NCI-H2227 (cell line): ENCODE results near the gene TBC1D5.
"Not testable (repeated sequence)": the region's sequence is repeated elsewhere in the genome, so short reads cannot be mapped to it uniquely, and the experiment has no call there.

Source experiments
- DNase-seq: peaks from one replicate; lab custom pipeline; 2025; ENCODE audit not compliant: unreplicated experiment; lab: John Stamatoyannopoulos, UW

The TBC1D5 gene

DNA sequence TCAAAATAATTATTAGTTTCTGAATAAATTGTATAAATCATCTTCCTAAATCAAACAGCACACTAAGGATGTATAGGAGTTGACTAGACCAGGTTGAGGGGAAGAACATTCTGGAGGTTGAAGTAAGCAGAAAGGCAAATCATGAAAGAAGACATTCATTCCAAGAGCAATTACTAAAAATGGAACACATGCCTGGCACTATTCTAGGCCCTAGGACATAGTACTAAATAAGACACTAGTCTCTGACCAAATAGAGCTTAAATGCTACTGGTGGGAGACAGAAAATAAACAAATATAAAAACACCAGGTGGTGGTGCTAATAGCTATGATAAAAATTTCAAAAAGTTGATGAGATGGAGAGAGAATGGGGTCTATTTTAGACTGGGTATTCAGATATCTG lies 190.1 kb downstream of the TBC1D5 start:
- DNase-seq = no peak

DNA sequence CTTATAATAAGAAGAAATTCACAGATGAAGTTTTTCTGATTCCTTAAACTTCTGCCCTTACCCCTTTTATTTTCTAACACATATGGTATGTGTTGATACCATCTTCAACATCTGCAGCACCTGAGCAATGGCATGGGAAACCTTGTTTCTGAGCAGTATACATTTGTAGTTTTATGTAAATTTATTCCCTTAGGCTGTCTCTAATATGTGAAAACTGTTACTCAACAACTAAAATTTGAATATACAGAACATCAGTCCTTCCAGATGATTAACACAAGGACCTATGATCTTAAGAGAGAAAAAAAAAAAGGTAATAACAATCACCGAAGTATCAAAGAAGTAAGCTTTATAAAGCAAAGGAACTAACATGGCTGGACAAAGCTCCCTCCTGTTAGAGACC lies 190.5 kb downstream of the TBC1D5 start:
- no peak for DNase-seq

DNA sequence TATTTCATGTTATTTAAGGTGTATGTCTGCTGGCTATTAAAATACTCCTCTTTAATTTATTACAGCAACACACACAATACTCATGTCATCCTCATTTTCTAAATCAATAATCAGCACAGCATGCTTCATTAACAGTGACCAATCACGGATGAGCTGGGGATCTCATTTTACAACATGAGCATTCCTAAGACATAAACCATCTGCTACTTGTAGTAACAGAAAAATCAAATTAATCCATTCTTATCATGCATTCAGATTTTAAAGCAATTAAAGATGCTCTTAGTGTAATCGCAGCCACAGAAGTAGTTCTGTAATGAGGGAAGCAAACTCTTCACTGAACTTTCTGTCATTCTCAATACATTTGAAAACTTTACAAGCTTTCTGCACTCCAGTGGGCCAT lies 191.1 kb downstream of the TBC1D5 start:
- DNase-seq = no peak

DNA sequence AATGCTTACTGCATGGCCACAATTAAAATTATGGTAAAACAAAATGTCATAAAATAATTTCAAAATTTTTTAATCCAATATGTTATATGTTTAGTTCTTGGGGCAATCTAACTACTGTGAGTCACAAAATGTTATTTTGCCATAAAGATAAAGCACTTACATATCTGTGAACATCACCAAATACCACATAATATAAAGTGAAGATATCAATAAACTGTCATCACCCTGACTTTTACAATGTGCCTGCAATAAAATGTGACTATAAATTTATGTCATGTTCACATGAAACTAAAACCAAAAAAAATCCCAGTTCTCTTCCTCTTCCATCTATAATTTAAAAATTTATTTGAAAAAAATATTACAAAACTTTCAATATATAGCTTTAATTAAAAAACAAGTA lies 191.8 kb downstream of the TBC1D5 start:
- no peak for DNase-seq

DNA sequence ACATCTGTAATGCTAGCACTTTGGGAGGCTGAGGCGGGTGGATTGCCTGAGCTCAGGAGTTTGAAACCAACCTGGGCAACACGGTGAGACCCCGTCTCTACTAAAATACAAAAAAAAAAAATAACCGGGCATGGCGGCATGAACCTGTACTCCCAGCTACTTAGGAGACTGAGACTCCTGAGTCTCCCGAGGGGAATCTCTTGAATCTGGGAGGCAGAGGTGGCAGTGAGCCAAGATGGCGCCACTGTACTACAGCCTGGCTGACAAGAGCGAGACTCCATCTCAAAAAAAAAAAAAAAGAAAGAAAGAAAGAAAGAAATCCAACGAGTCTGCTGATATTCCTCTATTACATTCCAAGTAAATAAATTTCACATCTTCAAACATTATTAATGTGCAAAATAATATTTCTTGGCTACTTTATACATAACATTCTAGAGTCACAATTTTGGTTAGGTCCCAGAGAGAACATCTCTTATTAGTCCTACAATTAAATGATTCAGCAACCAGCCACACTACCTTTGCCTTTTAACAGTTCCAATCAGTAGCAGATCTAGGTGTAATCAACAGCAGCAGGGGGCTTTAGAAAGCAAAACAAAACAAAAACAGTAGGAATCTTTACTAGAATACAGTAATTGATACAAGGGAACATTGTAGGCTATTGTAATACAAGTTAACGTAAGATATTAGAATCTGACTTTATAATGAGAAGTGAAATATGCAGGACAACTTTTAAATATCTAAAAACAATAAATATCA lies 195.8 kb downstream of the TBC1D5 start:
- DNase-seq = peak; percentile 50

DNA sequence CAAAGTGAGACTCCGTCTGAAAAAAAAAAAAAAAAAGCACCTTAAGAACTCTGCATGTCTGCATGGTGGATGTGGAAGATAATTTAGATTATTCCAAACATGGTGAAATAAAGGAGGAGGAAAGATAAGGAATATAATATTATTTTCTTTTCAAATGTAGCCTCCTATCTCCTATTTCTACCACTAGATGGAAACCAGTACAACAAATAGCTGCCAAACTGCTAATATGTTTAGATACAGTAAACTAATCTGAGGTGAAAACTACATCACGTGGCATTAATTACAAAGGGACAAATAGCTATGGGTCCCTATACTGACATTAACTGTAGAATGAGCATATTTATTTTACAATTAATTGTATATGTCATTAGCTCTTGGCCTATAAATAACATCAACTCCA lies 197.8 kb downstream of the TBC1D5 start:
- peak; percentile 0 for DNase-seq

DNA sequence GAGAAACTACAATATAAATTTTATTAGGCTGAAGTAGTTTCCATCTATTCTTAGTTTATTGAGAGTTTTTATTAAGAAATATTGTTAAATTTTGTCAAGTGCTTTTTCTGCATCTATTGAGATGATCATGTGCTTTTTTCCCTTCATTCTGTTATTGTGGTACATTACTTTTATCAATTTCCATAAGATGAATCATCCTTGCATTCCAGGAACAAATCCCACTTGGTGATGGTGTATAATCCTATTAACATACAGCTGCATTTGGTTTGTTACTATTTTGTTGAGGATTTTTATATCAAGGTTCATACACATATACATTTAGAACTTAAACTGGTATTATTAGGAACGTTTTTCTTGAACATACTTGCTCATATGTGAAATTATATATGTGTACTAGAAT lies 199.8 kb downstream of the TBC1D5 start:
- DNase-seq = no peak

DNA sequence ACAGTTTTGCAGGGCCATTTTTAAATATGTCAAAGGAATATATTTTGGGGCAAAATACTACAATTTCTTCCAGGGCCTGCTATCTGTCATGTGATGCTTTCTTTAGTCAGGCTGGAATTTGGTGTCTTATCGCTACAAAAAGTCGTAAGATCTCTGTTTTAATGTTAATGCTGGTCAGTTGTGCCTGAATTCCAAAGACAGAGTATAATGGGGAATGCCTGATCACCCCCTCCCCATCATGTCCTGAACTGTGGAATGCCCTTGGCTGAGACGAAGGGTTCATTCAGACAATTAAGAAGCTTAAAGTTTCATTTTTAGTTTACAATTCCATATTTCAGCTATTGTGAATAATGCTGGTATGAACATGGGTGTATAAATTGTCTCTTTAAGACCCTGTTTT lies 203.0 kb downstream of the TBC1D5 start:
- no peak for DNase-seq

DNA sequence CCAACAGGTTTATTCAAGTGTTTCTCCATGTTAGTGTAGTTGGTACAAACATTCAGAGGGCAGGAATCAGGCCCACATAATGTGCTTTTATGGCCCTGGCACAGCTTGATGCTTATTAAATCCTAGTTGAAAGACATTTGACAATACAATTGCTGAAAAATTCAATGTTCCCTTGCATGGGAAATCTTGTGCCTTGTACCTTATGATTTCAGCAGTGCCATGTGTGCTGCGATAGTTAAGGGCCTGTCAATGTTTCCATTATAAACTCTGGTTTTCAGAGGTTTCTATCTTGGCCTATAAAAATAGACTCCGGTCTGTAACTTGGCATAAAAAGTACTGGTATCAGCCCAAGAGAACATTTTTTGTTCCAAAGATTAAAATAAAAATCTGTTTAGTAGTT lies 207.2 kb downstream of the TBC1D5 start:
- DNase-seq = peak; percentile 70

DNA sequence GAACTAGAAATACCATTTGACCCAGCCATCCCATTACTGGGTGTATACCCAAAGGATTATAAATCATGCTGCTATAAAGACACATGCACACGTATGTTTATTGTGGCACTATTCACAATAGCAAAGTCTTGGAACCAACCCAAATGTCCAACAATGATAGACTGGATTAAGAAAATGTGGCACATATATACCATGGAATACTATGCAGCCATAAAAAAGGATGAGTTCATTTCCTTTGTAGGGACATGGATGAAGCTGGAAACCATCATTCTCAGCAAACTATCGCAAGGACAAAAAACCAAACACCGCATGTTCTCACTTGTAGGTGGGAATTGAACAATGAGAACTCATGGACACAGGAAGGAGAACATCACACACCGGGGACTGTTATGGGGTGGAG lies 210.0 kb downstream of the TBC1D5 start:
- not testable (repeated sequence) for DNase-seq

DNA sequence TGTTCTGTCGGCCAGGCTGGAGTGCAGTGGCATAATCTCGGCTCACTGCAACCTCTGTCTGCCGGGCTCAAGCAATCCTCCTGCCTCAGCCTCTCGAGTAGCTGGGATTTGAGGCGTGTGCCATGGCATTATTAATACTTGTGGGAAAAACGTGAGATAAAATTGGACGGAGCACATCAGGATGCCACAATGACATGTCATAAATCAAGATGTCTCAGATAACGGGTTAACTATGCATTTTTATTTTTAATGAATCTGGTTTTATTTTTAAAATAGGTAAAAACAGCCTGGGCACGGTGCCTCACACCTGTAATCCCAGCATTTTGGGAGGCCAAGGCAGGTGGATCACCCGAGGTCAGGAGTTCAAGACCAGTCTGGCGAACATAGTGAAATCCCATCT lies 212.8 kb downstream of the TBC1D5 start:
- no peak for DNase-seq

DNA sequence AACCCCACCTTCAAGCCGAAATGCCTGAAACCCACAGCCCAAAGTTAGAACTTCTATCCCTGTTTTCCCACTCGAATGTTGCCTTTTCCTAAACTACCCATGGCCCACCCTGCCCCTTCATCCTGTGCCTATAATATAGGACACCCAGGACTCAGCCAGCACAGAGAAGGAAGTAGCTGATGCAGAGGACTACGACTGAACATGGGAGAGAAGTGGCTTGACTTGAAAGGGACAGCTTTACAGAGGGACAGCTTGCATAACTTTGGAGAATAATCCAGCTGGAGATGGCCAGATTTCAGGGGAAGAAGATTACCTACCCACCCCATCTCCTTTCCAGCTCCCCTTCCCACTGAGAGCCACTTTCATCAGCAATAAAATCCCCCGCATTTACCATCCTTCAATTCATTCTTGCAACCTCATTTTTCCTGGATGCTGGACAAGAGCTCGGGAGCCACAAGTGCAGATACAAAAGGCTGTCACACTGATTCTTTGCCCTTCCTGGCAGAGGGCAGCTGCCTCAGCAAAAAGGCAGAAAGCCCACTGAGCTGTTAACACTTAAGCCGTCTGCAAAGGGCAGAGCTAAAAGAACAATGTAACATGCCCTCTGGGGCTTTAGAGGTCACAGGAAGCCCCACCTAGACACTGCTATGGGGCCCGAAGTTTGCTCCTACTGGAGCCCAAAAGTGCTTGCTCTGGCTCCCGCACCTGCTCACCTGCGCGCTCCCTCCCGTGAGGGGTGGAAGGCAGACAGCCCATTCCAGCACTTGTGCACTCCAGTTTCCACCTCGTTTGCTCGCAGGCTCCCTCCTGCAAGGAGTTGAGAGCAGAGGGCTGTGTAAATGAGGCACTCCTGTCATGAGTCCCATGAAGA lies 224.0 kb downstream of the TBC1D5 start:
- no peak for DNase-seq

DNA sequence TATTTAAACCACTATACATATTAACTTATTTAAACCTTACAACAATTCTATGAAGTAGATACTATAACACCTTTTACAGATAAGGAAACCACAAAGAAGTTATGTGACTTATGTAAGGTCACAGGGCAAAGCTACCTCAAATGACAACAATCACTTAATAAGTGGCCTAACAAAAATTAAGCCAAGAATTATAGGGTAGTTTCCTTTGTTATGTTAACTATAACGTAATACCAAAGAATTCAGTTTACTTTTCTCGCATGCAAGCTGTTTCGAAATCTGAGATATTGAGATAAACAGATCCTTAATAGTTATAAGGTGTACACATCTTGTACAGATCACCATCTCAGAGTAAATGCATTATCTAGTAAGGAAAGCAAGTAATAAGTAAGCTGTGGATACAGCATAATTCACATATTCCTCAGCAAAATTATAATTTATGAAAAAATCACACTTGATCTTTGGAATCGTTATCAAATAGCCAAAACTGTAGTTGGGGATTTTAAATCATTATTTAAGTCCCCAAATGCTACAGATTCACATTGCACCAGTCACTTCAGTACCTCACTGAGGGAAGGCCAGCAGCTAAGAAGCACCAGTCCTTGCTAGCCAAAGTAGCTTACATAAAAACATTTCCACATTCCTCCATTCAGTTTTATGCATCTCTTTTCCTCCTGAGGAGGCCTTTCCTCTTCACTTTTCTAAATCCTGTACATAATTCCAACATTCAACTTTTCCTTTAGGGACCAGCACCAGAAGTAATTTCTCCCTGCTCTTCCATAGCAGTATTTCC lies 226.8 kb downstream of the TBC1D5 start:
- no peak for DNase-seq

DNA sequence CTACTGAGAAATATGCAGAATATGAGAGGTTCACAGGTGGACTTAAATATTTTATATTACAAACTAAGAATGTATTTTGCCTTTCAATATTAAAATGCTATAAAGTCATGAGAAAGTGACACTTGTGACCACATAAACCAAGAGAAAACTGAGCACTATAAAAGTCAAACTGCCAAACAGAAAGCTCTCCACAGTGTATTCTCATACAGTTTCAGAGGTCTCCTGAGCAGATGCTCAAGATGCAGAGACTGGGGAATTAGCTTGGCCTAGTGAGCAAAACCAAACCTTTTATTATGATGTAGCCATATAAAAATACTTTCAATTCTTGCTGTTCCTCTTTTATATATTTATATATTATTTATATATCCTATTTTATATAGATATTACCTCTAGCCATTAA lies 227.8 kb downstream of the TBC1D5 start:
- no peak for DNase-seq

DNA sequence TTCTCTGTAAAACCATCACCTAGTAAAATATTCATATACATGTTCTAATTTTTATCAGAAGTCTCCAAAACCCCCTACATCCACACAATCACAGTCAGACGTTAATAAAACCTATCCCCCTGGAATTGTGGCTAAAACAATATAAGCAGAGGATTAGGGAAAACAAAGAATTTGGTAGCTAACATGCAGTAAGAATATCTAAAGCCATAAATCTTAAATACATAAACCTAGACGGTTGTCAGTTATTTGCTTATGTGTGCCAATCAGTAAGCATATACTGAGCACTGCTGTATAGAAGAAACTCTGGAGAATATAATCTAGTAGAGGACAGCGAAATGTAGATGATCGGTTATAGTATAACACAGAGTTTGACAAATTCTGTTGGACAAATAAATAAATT lies 232.2 kb downstream of the TBC1D5 start:
- no peak for DNase-seq

DNA sequence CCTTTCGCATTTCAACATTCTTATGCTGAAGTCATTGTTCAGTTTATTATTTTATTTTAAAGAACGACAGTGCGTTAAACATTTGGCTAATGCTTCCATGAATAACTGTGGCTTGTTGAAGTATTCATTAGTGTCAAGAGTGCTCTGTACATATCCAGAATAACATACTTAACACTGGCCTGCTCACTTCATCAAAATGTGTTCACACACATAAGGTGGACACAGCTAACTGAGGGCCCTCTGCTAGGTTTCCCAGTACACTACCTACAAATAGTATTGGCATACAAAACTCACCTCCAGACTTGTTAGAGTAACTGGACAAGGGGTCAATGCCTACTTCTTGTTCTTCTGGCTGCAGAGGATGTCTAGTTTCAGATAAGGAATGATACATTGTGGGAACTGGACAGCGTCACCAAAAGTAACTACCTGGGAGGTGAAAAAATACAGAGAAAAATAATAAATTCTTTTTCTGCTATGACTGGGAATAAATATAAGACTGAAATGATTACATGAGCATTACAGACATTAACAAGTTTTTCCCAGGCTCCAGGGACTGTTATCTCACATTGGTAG lies 234.2 kb downstream of the TBC1D5 start:
- no peak for DNase-seq

DNA sequence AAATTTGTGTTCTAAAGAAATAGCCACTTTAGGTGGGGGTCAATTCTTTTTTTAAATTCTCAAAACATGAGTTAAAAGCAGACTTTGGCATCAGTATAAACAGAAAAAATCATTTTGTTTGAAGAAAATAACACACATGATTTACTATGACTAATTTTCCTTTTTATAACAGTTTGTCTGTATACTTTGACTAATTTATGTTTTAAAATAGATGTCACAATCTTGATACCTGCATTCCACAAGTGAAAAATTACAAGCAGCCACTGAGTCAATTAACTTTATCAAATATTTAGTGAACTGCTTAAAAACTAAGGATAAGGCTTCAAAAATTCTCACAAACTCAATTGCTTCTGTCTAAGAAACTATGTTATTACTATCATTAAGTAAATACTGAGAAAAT lies 235.0 kb downstream of the TBC1D5 start:
- DNase-seq = no peak

DNA sequence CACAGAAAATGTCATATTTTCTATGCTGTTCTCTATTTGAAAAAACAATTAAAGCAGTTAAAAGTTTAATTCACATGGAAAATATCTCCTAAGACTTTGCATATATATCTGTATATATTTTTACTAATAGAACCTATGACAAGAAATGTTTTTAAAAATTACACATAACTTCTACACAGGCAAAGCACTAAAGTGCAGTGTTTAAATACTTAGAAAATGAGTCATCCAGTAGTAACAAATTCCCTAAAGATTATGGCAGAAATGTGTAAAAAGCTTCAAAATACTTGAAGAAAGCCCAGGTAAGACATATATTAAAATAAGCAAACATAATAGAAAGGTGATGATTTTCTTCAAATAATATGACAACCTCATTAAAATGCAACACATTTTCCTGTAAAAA lies 236.6 kb downstream of the TBC1D5 start:
- DNase-seq = no peak

DNA sequence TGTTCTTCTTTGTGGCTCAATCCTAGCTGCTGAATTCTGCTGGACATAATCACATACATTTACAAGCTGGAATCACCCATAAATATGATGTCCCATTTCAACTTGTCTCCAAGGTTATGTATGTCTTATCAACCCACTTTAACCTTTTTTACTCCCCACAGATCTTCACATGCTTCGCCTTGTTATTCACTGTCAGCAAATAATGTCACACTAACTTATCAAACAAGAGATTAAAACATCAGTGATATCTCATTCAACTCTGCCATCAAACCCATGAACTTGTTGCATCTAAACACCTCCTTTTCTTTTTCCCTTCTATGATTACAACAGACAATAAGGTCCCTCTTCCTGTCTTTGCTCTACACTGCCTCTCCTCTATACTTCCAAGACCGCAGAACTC lies 240.7 kb downstream of the TBC1D5 start:
- DNase-seq = no peak

DNA sequence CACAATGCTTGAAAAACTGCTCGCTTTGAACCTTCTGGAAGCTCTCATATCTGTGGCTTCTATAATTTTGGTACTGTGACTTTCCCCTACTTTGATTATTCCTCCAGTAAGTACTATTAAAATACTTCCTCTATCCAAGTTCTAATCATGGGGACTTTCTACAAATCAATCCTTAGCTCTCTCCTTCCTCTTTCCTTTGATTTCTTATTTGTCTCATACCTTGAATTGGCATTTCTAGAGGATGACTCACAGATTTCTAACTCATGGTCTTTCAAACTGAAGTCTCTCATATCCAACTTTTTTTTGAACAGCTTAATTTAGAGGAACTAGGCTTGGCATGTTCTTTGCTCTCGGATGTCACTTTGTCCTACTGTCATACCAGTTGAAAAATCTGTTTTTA lies 241.8 kb downstream of the TBC1D5 start:
- no peak for DNase-seq

DNA sequence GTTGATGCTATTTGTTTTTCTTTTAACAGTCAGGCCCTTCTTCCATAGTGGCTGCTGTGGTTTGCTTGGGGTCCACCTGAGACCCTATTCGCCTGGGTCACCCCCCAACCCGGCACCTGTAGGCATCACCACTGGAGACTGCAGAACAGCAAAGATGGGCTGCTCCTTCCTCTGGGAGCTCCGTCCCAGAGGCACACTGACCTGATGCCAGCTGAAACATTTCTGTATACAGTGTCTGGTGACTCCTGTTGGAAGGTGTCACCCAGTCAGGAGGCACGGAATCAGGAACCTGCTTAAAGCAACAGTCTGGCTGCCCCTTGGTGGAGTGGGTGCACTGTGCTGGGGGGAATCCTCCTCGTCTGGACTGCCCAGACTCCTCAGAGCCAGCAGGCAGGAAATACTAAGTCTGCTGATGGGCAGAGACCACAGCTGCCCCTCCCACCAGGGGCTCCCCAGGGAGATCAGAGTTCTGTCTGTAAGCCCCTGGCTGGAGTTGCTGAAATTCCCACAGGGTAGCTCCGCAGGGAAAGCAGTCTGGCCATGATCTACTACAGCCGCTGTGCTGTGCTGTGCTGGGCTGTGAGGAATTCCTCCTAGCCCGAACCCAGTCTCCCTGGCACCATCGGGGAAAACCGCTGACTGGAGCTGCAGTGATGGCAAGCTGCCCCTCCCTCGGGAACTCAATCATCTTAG lies 248.2 kb downstream of the TBC1D5 start:
- DNase-seq = no peak
